Breast epithelium (tissue), 3 donors: ENCODE results near the gene TPK1.

ENCODE experiments used
- CTCF ChIP-seq, 3 donors: fragments of 450-650 bp; IDR thresholded peaks; one replicate each; pipeline ENCODE4 v1.5.1; 2016 to 2017; ENCODE audit warnings: antibody characterized with exemption in 3 of 3, mild to moderate bottlenecking in 3 of 3, moderate library complexity in 3 of 3
- POLR2A ChIP-seq: fragments of 450-650 bp; IDR thresholded peaks from one replicate; pipeline ENCODE4 v1.6.1; 2016; ENCODE audit warnings: antibody characterized with exemption, mild to moderate bottlenecking, moderate library complexity
- POLR2AphosphoS5 ChIP-seq, 3 donors: sonication (generic); formaldehyde crosslinking; IDR thresholded peaks; one replicate each; pipeline ENCODE4 v1.6.1; 2017; ENCODE audit warnings: antibody characterized with exemption in 3 of 3

- TF ChIP-seq CTCF (IDR thresholded peaks at IDR 0.05) (no peak), POLR2A (no peak), POLR2AphosphoS5 (IDR thresholded peaks at IDR 0.05) (no peak)
Measured at GRCh38 chr7:144428431-144428830, 407.4 kb downstream of the TPK1 start.
